Neuronal stem cell (in vitro differentiated cells): ENCODE measurements around the gene PRICKLE4.

Experiments
- DNase-seq: peaks from one replicate; pipeline ENCODE4 v3.0.0-alpha.2; 2013; ENCODE audit warnings: low spot score
- H2AFZ ChIP-seq: one replicate; pipeline ENCODE4 v1.6.1; 2013; ENCODE audit warnings: mild to moderate bottlenecking, low read length, inconsistent platforms
- H2AK5ac ChIP-seq: 2 replicates; pipeline ENCODE4 v1.6.1; 2013; ENCODE audit warnings: low read depth, mild to moderate bottlenecking, inconsistent platforms, low read length, moderate library complexity, mixed read lengths
- H2BK120ac ChIP-seq: 2 replicates; pipeline ENCODE4 v1.6.1; 2013; ENCODE audit warnings: low read depth, mild to moderate bottlenecking, inconsistent platforms, low read length, moderate library complexity, mixed read lengths
- H2BK12ac ChIP-seq: one replicate; pipeline ENCODE4 v1.6.1; 2013; ENCODE audit warnings: low read length, inconsistent platforms
- H2BK15ac ChIP-seq: 2 replicates; pipeline ENCODE4 v1.6.1; 2013; ENCODE audit warnings: mild to moderate bottlenecking, low read length, inconsistent platforms, mixed read lengths
- H2BK5ac ChIP-seq: one replicate; pipeline ENCODE4 v1.6.1; 2013; ENCODE audit warnings: inconsistent platforms, mild to moderate bottlenecking, low read length, moderate library complexity
- H3K14ac ChIP-seq: one replicate; pipeline ENCODE4 v1.6.1; 2013; ENCODE audit warnings: low read length, inconsistent platforms
- H3K18ac ChIP-seq: 2 replicates; pipeline ENCODE4 v1.6.1; 2013; ENCODE audit warnings: low read length, inconsistent platforms
- H3K23ac ChIP-seq: 2 replicates; pipeline ENCODE4 v1.6.1; 2013; ENCODE audit warnings: low read depth, mild to moderate bottlenecking, mixed read lengths, low read length, inconsistent platforms; ENCODE audit not compliant: poor library complexity
- H3K27ac ChIP-seq: replicated peaks from 3 replicates; pipeline ENCODE4 v1.5.1; 2013; ENCODE audit warnings: low read length, inconsistent platforms
- H3K27me3 ChIP-seq, 3 experiments: 2 replicates each; pipeline ENCODE4 v1.6.1; 2013; ENCODE audit warnings: low read length in 3 of 3, mild to moderate bottlenecking in 2 of 3, inconsistent platforms in 1 of 3, low read depth in 1 of 3, mixed read lengths in 1 of 3, moderate library complexity in 1 of 3; ENCODE audit not compliant: control insufficient read depth in 3 of 3, insufficient read depth in 3 of 3
- H3K36me3 ChIP-seq, 2 donors: replicated peaks in 1 of 2; 2 replicates each; pipeline ENCODE4 v1.6.1; 2013; ENCODE audit warnings: low read length in 2 of 2; ENCODE audit not compliant: control insufficient read depth in 2 of 2, insufficient read depth in 2 of 2
- H3K4ac ChIP-seq: 2 replicates; pipeline ENCODE4 v1.6.1; 2013; ENCODE audit warnings: inconsistent platforms, mild to moderate bottlenecking, low read length, moderate library complexity
- H3K4me1 ChIP-seq, 2 donors: 1 replicate in 1 of 2; 2 replicates in 1 of 2; pipeline ENCODE4 v1.6.1; 2013; ENCODE audit warnings: low read length in 2 of 2, low read depth in 1 of 2; ENCODE audit not compliant: control insufficient read depth in 2 of 2, insufficient read depth in 1 of 2
- H3K4me2 ChIP-seq: one replicate; pipeline ENCODE4 v1.6.1; 2013; ENCODE audit warnings: mild to moderate bottlenecking, low read length, inconsistent platforms; ENCODE audit not compliant: insufficient read depth, poor library complexity, severe bottlenecking
- H3K4me3 ChIP-seq, 2 donors: 2 replicates each; pipeline ENCODE4 v1.5.1; 2013; ENCODE audit warnings: low read length in 2 of 2, mild to moderate bottlenecking in 2 of 2, inconsistent platforms in 1 of 2, moderate library complexity in 1 of 2
- H3K79me1 ChIP-seq: one replicate; pipeline ENCODE4 v1.6.1; 2013; ENCODE audit warnings: low read depth, mild to moderate bottlenecking, inconsistent platforms, low read length, moderate library complexity
- H3K9ac ChIP-seq: one replicate; pipeline ENCODE4 v1.6.1; 2013; ENCODE audit warnings: mild to moderate bottlenecking, low read depth, low read length, inconsistent platforms; ENCODE audit not compliant: poor library complexity
- H3K9me3 ChIP-seq, 2 donors: replicated peaks in 1 of 2; 2 replicates each; pipeline versions ENCODE3 to v1.6.1; 2013; ENCODE audit warnings: low read length in 2 of 2, mild to moderate bottlenecking in 2 of 2, inconsistent platforms in 1 of 2, low read depth in 1 of 2, mixed read lengths in 1 of 2, moderate library complexity in 1 of 2; ENCODE audit not compliant: control insufficient read depth in 2 of 2, insufficient read depth in 1 of 2
- H4K8ac ChIP-seq: one replicate; pipeline ENCODE4 v1.6.1; 2013; ENCODE audit warnings: low read depth, mild to moderate bottlenecking, inconsistent platforms, low read length, moderate library complexity
- H4K91ac ChIP-seq: one replicate; pipeline ENCODE4 v1.6.1; 2013; ENCODE audit warnings: low read length, low read depth, mild to moderate bottlenecking, inconsistent platforms; ENCODE audit not compliant: poor library complexity
- WGBS, 2 donors: extraction: QIAGEN DNeasy Blood & Tissue Kit; methylation state at CpG; one replicate each; pipeline ENCODE4 v1.1.7; 2013; ENCODE audit warnings: missing lambda C conversion rate in 2 of 2, mixed read lengths in 1 of 2; ENCODE audit not compliant: insufficient read length in 2 of 2, insufficient replicate concordance in 1 of 2; ENCODE audit errors: extremely low coverage in 2 of 2; 5-methylcytosine and 5-hydroxymethylcytosine counted together

PRICKLE4 gene

GRCh38 chr6:41750374-41750773, 30.2 kb upstream of the PRICKLE4 start:
- Histone ChIP-seq H3K14ac (no peak overlapping the region), H3K4me1 (no peaks in the 10 kb centered on the region), H3K9me3 (peaks cover 0 to 2% of the 10 kb centered on the region in 2 donors), H3K18ac (no peak overlapping the region), H3K9ac (no peak overlapping the region), H3K79me1 (no peaks in the 10 kb centered on the region), H2BK5ac (no peak overlapping the region), H3K36me3 (no peaks in the 10 kb centered on the region), H2BK120ac (no peak overlapping the region), H2AFZ (no peak overlapping the region), H4K8ac (no peak overlapping the region), H2AK5ac (no peak overlapping the region), H4K91ac (no peak overlapping the region), H3K27me3 (peaks cover 0 to 49% (median 0%) of the 10 kb centered on the region in 3 experiments), H3K4me2 (no peak overlapping the region), H3K4ac (no peak overlapping the region), H3K4me3 (no peak overlapping the region), H3K27ac (no peak overlapping the region), H2BK12ac (no peak overlapping the region), H2BK15ac (no peak overlapping the region), H3K23ac (no peak overlapping the region)
- DNase-seq = no peak
- WGBS, 2 donors = no CpG with 5 or more reads among the region's 3 CpGs

GRCh38 chr6:41755895-41756294, 24.7 kb upstream of the PRICKLE4 start:
- Histone ChIP-seq H2BK12ac (no peak overlapping the region), H3K18ac (no peak overlapping the region)

GRCh38 chr6:41756354-41756753, 24.2 kb upstream of the PRICKLE4 start:
- H2BK15ac ChIP-seq = no peak overlapping the region
- H4K91ac ChIP-seq = no peak overlapping the region
- H4K8ac ChIP-seq = no peak overlapping the region
- H3K4me2 ChIP-seq = no peak overlapping the region
- peaks cover 0 to 44% (median 0%) of the 10 kb centered on the region in 3 experiments for H3K27me3 ChIP-seq
- H3K4me3 ChIP-seq = no peak overlapping the region
- H3K9me3 ChIP-seq = no peaks in the 10 kb centered on the region
- no CpG with 5 or more reads among the region's 13 CpGs for WGBS, 2 donors
- no peak overlapping the region for H2BK12ac ChIP-seq
- no peak for DNase-seq
- H2BK5ac ChIP-seq = no peak overlapping the region
- H2BK120ac ChIP-seq = no peak overlapping the region
- H3K18ac ChIP-seq = no peak overlapping the region
- no peak overlapping the region for H3K23ac ChIP-seq
- H3K14ac ChIP-seq = no peak overlapping the region
- H2AFZ ChIP-seq = no peak overlapping the region
- H3K27ac ChIP-seq = no peak overlapping the region
- no peak overlapping the region for H2AK5ac ChIP-seq
- no peaks in the 10 kb centered on the region for H3K36me3 ChIP-seq
- no peak overlapping the region for H3K4ac ChIP-seq
- no peak overlapping the region for H3K9ac ChIP-seq
- H3K4me1 ChIP-seq = no peaks in the 10 kb centered on the region
- H3K79me1 ChIP-seq = no peaks in the 10 kb centered on the region

More at GRCh38 chr6:41755895-41756294, 24.7 kb upstream of the PRICKLE4 start:
- Histone ChIP-seq H3K9me3 (no peaks in the 10 kb centered on the region), H3K4me1 (no peaks in the 10 kb centered on the region), H3K14ac (no peak overlapping the region), H3K79me1 (no peaks in the 10 kb centered on the region), H2AK5ac (no peak overlapping the region), H3K36me3 (no peaks in the 10 kb centered on the region), H2BK15ac (no peak overlapping the region), H4K8ac (no peak overlapping the region), H3K23ac (no peak overlapping the region), H3K4me3 (no peak overlapping the region), H4K91ac (no peak overlapping the region), H2BK5ac (no peak overlapping the region), H3K4me2 (no peak overlapping the region), H3K4ac (no peak overlapping the region), H2AFZ (no peak overlapping the region), H3K27me3 (peaks cover 0 to 48% (median 0%) of the 10 kb centered on the region in 3 experiments), H2BK120ac (no peak overlapping the region), H3K9ac (no peak overlapping the region), H3K27ac (no peak overlapping the region)
- no peak for DNase-seq
- WGBS, 2 donors = no CpG with 5 or more reads among the region's 4 CpGs

GRCh38 chr6:41757271-41757670, 23.3 kb upstream of the PRICKLE4 start:
- Histone ChIP-seq H4K8ac (no peak overlapping the region), H2AK5ac (no peak overlapping the region), H2BK120ac (no peak overlapping the region), H3K4me2 (no peak overlapping the region), H2BK15ac (no peak overlapping the region), H3K36me3 (no peaks in the 10 kb centered on the region), H3K27me3 (peaks cover 0 to 41% (median 0%) of the 10 kb centered on the region in 3 experiments), H3K23ac (no peak overlapping the region), H2AFZ (no peak overlapping the region), H3K79me1 (no peaks in the 10 kb centered on the region), H3K9ac (no peak overlapping the region), H3K4me1 (no peaks in the 10 kb centered on the region), H3K14ac (no peak overlapping the region), H3K27ac (no peak overlapping the region), H4K91ac (no peak overlapping the region), H2BK5ac (no peak overlapping the region), H3K9me3 (no peaks in the 10 kb centered on the region), H2BK12ac (no peak overlapping the region), H3K4me3 (no peak overlapping the region), H3K4ac (no peak overlapping the region), H3K18ac (no peak overlapping the region)
- DNase-seq = no peak
- no CpG with 5 or more reads among the region's 6 CpGs for WGBS, 2 donors
